GM12878 (cell line): Measurements from ENCODE around the gene NAV3. TPM values are rescaled to one million over a fixed set of nuclear protein-coding genes. Genes with fewer than 3 reads are reported as not detected.

ENCODE experiments used
- ATAC-seq: fragments of 200-7000 bp; cut with Tn5 transposase; 3 replicates; pipeline ENCODE4 v1.9.1; 2020; ENCODE audit warnings: mild to moderate bottlenecking, moderate library complexity
- BruUV-seq: library from RNA; stranded (reverse); fragments of 400-500 nt; replicated peaks from 2 replicates; lab custom pipeline; 2021; lab: Mats Ljungman, UMichigan
- CTCF ChIA-PET: fragments of 300-600 bp; sonication (Branson Sonifier 250); formaldehyde crosslinking; extraction: SDS; loops from one replicate; lab custom pipeline; 2021; ENCODE audit warnings: inconsistent platforms; lab: Yijun Ruan, JAX
- POLR2A ChIA-PET: fragments of 350-600 bp; formaldehyde crosslinking; extraction: SDS; loops from one replicate; lab custom pipeline; 2021; ENCODE audit warnings: inconsistent platforms; lab: Charles Lee
- RAD21 ChIA-PET: fragments of 300-600 bp; sonication (Branson Sonifier 250); formaldehyde crosslinking; loops from one replicate; lab custom pipeline; 2023; ENCODE audit warnings: antibody characterized with exemption; ENCODE audit not compliant: unreplicated experiment; lab: Charles Lee
- SMC1A ChIA-PET: fragments of 300-600 bp; sonication (Branson Sonifier 250); formaldehyde crosslinking; loops from one replicate; lab custom pipeline; 2023; ENCODE audit not compliant: unreplicated experiment, uncharacterized antibody; lab: Charles Lee
- DNase-seq: peaks from one replicate; pipeline ENCODE4 v3.0.0-alpha.2; 2011; ENCODE audit warnings: low read depth, low spot score
- FAIRE-seq: peaks from 3 replicates; lab custom pipeline; 2011; peaks lifted over from hg19 to GRCh38; lab: Jason Lieb, UNC
- H2AFZ ChIP-seq: 2 replicates; pipeline ENCODE4 v1.6.0; 2011; ENCODE audit warnings: low read depth, low read length, control low read depth; ENCODE audit not compliant: control insufficient read depth
- H3K27ac ChIP-seq: 2 replicates; pipeline ENCODE4 v1.5.1; 2011; ENCODE audit warnings: control low read depth; ENCODE audit not compliant: control insufficient read depth, insufficient read depth
- H3K27me3 ChIP-seq, 2 experiments: replicated peaks in 1 of 2; 2 replicates each; pipeline versions ENCODE4 v1.6.0 to v1.6.1; 2011; ENCODE audit warnings: low read length in 1 of 2; ENCODE audit not compliant: control insufficient read depth in 2 of 2, insufficient read depth in 2 of 2
- H3K36me3 ChIP-seq, 2 experiments: 2 replicates each; pipeline ENCODE4 v1.5.1; 2011; ENCODE audit warnings: low read length in 1 of 2; ENCODE audit not compliant: control insufficient read depth in 2 of 2, insufficient read depth in 2 of 2
- H3K4me1 ChIP-seq: 2 replicates; pipeline ENCODE4 v1.6.1; 2011; ENCODE audit warnings: mild to moderate bottlenecking, low read length, moderate library complexity, mixed read lengths; ENCODE audit not compliant: control insufficient read depth, insufficient read depth
- H3K4me2 ChIP-seq: 2 replicates; pipeline ENCODE4 v1.6.0; 2011; ENCODE audit warnings: control low read depth; ENCODE audit not compliant: control insufficient read depth, insufficient read depth
- H3K4me3 ChIP-seq: fragments of 200-600 bp; sonication (generic); 2 replicates; pipeline ENCODE4 v1.5.1; 2016
- H3K79me2 ChIP-seq: 2 replicates; pipeline ENCODE4 v1.6.0; 2011; ENCODE audit warnings: low read length; ENCODE audit not compliant: control insufficient read depth, insufficient read depth
- H3K9ac ChIP-seq: 2 replicates; pipeline ENCODE4 v1.8.0; 2011; ENCODE audit warnings: low read length, control low read depth, mixed read lengths; ENCODE audit not compliant: control insufficient read depth, insufficient read depth
- H3K9me3 ChIP-seq: replicated peaks from 3 replicates; pipeline ENCODE4 v1.5.1; 2011; ENCODE audit warnings: mild to moderate bottlenecking, low read length; ENCODE audit not compliant: control insufficient read depth, insufficient read depth
- H4K20me1 ChIP-seq: 2 replicates; pipeline ENCODE4 v1.6.0; 2011; ENCODE audit not compliant: control insufficient read depth, insufficient read depth
- ASH2L ChIP-seq: fragments of 300-600, 200-600 bp; sonication (generic); IDR thresholded peaks from 2 replicates; pipeline ENCODE4 v1.6.1; 2017; ENCODE audit warnings: low read depth, mild to moderate bottlenecking, borderline replicate concordance
- CBX3 ChIP-seq: fragments of 200-600 bp; sonication (generic); IDR thresholded peaks from 2 replicates; pipeline ENCODE4 v1.6.1; 2016; ENCODE audit warnings: low read depth, borderline replicate concordance
- DPF2 ChIP-seq: fragments of 450-650 bp; IDR thresholded peaks from 2 replicates; pipeline ENCODE4 v1.6.1; 2017; ENCODE audit warnings: mild to moderate bottlenecking
- EGR1 ChIP-seq, 2 experiments: IDR thresholded peaks; 1 replicate in 1 of 2; 2 replicates in 1 of 2; pipeline ENCODE4 v1.6.1; 2011 to 2012; ENCODE audit warnings: low read depth in 2 of 2, low read length in 2 of 2, borderline replicate concordance in 1 of 2, mild to moderate bottlenecking in 1 of 2, moderate library complexity in 1 of 2
- EZH2 ChIP-seq: IDR thresholded peaks from 2 replicates; pipeline ENCODE4 v1.6.1; 2012; ENCODE audit warnings: low read depth, mild to moderate bottlenecking, control low read depth, inconsistent platforms, low read length, borderline replicate concordance; ENCODE audit not compliant: control insufficient read depth
- FOS ChIP-seq: IDR thresholded peaks from 3 replicates; pipeline ENCODE4 v1.6.1; 2011; ENCODE audit warnings: borderline replicate concordance; ENCODE audit not compliant: insufficient read length; ENCODE audit errors: extremely low read depth
- IKZF1 ChIP-seq: fragments of 450-650 bp; conservative IDR thresholded peaks from 2 replicates; pipeline ENCODE4 v1.6.1; 2017; ENCODE audit warnings: antibody characterized with exemption, mild to moderate bottlenecking
- KDM1A ChIP-seq: fragments of 200-600 bp; sonication (generic); IDR thresholded peaks from 2 replicates; pipeline ENCODE4 v1.6.1; 2016; ENCODE audit warnings: borderline replicate concordance
- RAD51 ChIP-seq: fragments of 450-650 bp; IDR thresholded peaks from 2 replicates; pipeline ENCODE4 v1.6.1; 2016; ENCODE audit warnings: moderate library complexity, mild to moderate bottlenecking, inconsistent platforms
- RCOR1 ChIP-seq: conservative IDR thresholded peaks from 2 replicates; pipeline ENCODE4 v1.6.1; 2012; ENCODE audit warnings: low read depth, low read length, improper control_type of control experiment
- SREBF2 ChIP-seq: IDR thresholded peaks from 2 replicates; pipeline ENCODE4 v1.6.1; 2012; ENCODE audit warnings: mild to moderate bottlenecking, low read length
- SUPT20H ChIP-seq: IDR thresholded peaks from 2 replicates; pipeline ENCODE4 v1.6.1; 2011; ENCODE audit warnings: low read depth, mild to moderate bottlenecking, low read length, moderate library complexity, borderline replicate concordance; ENCODE audit not compliant: control insufficient read depth
- SUZ12 ChIP-seq: fragments of 200-600 bp; sonication (generic); IDR thresholded peaks from one replicate; pipeline ENCODE4 v1.6.1; 2018; ENCODE audit warnings: antibody characterized with exemption, mild to moderate bottlenecking; ENCODE audit not compliant: unreplicated experiment
- TARDBP ChIP-seq: IDR thresholded peaks from 2 replicates; pipeline ENCODE4 v1.6.1; 2016; ENCODE audit warnings: borderline replicate concordance
- ZNF384 ChIP-seq: IDR thresholded peaks from 2 replicates; pipeline ENCODE4 v1.6.1; 2012; ENCODE audit warnings: low read depth, mild to moderate bottlenecking, low read length, improper control_type of control experiment, borderline replicate concordance
- ZNF622 ChIP-seq: fragments of 450-650 bp; IDR thresholded peaks from 2 replicates; pipeline ENCODE4 v1.6.1; 2017; ENCODE audit warnings: mild to moderate bottlenecking, inconsistent platforms
- WGBS: methylation state at CpG from one replicate; pipeline ENCODE4 v1.1.6; 2016; ENCODE audit warnings: low lambda C conversion rate; ENCODE audit not compliant: insufficient replicate concordance, insufficient coverage; ENCODE audit errors: missing lambda C conversion rate; 5-methylcytosine and 5-hydroxymethylcytosine counted together
- in situ Hi-C: fragments of 300-500 bp; cut with MboI; formaldehyde crosslinking; loops from 9 replicates; pipeline ENCODE4 v1.14.3; 2018; ENCODE audit warnings: mixed read lengths
- intact Hi-C: fragments of 100-400 bp; cut with micrococcal nuclease; formaldehyde crosslinking; loops from one replicate; pipeline ENCODE4 v1.14.2; 2022; ENCODE audit not compliant: unreplicated experiment
- polyA plus RNA-seq, 11 experiments: library from polyadenylated mRNA; depleted of rRNA in 4 of 11; unstranded in 6 of 11; stranded (reverse) in 5 of 11; fragments of >200 nt; fragmentation: Nextera tagmentation in 4 of 11; fragmentation: Illumina TruSeq in 1 of 11; extraction: Ambion mirVana in 4 of 11; extraction: Trizol in 1 of 11; gene quantifications; 1 replicate in 1 of 11; 2 replicates in 10 of 11; pipeline versions ENCODE4 v1.2.1 to v1.2.3, GENCODE V29; 2011 to 2016; ENCODE audit warnings: inconsistent platforms in 2 of 11, missing spikeins in 2 of 11, low read depth in 1 of 11
- total RNA-seq, 4 experiments: library from RNA; depleted of rRNA in 3 of 4; stranded (reverse); fragments of >200 nt in 3 of 4; fragmentation: Illumina TruSeq in 1 of 4; extraction: Trizol in 1 of 4; gene quantifications; 2 replicates each; pipeline versions ENCODE4 v1.2.1 to v1.2.3, GENCODE V29; 2013 to 2021
- TF ChIP-seq, protein P1 (sequence below): fragments of 450-650 bp; IDR thresholded peaks from 2 replicates; pipeline ENCODE4 v1.6.1; 2017; ENCODE audit warnings: mild to moderate bottlenecking, low read depth, inconsistent platforms; ENCODE audit not compliant: poor library complexity, severe bottlenecking
- TF ChIP-seq, protein P2 (sequence below): IDR thresholded peaks from 2 replicates; pipeline ENCODE4 v1.6.1; 2012; ENCODE audit warnings: low read length, inconsistent platforms

The NAV3 gene
- total and polyA plus RNA-seq, 10 of the 15 experiments (the other 5 are each of a cell fraction or from before 2014, with no cell fraction given), result 0.05 to 0.51 (median 0.22) TPM; not detected in 1

DNA sequence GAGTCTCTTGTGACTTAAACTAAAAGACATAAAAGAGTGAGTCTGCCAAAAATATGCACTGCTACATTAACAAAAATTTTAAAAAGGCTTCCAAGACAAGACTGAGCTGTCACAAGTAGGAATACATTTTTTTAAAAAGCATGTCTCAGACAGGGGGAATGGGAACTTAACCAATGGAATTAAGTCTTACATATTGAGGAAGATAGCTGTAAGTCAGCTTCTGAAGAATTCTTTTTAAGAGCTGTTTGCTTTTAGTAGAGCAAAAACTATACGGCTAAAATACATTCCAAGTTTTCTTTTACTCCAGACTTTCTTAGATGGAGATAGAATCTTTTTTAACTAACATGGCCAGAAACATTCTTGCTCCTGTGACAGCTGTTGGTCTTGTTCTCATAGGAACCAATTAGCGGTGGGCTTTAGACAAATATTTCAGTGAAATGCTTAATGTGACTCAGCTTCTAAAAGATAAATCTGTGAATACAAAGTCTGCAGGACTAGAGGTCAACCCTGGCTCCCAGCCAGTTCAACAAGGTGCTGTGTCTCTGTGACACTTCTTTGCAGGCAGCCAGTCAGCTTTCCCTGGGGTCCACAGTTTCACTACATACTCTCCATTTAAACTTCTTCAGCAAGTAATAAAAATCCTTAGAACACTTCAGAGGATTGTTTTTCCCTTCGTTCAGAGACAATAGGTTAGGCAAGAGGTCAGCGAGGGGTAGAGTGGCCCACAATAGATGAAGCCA, 187.6 kb downstream of the NAV3 start (continued):
- TF ChIP-seq FOS (no peak), KDM1A (no peak), ASH2L (no peak)
- TF ChIP-seq, protein P1, sequence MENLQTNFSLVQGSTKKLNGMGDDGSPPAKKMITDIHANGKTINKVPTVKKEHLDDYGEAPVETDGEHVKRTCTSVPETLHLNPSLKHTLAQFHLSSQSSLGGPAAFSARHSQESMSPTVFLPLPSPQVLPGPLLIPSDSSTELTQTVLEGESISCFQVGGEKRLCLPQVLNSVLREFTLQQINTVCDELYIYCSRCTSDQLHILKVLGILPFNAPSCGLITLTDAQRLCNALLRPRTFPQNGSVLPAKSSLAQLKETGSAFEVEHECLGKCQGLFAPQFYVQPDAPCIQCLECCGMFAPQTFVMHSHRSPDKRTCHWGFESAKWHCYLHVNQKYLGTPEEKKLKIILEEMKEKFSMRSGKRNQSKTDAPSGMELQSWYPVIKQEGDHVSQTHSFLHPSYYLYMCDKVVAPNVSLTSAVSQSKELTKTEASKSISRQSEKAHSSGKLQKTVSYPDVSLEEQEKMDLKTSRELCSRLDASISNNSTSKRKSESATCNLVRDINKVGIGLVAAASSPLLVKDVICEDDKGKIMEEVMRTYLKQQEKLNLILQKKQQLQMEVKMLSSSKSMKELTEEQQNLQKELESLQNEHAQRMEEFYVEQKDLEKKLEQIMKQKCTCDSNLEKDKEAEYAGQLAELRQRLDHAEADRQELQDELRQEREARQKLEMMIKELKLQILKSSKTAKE, result no peak

DNA sequence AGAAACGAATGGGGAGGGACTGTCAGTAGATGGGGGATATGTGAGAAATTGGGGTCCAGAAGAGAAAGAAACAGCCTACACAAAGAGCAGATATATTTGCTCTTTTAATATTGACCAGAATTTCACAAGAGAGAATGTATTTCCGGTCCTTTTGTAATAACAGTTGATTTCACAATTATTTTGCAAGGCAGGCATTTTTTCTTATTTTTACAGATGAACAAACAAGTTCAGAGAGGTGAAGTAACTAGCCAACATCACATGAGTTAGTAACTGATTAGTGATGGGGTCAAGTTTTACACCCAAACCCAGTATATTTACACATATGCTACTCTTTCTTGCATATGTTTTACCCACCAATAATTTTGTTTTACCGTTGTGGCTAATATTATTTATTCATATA, 188.2 kb downstream of the NAV3 start:
- Histone ChIP-seq H3K27ac (no peak overlapping the region), H3K4me3 (no peak overlapping the region), H2AFZ (no peak overlapping the region), H3K79me2 (no peaks in the 10 kb centered on the region), H4K20me1 (no peaks in the 10 kb centered on the region), H3K9me3 (no peaks in the 10 kb centered on the region), H3K9ac (no peak overlapping the region), H3K4me1 (no peaks in the 10 kb centered on the region), H3K27me3 (no peaks in the 10 kb centered on the region), H3K36me3 (no peaks in the 10 kb centered on the region), H3K4me2 (no peak overlapping the region)
- ChIA-PET CTCF (no interaction called here), SMC1A (no interaction called here), RAD21 (no interaction called here), POLR2A (no interaction called here)
- FAIRE-seq (no peak), ATAC-seq (no peak), DNase-seq (no peak)
- BruUV-seq, result no TSS peak
- WGBS, result 28% methylated on average over 3 of the region's 3 CpGs
- TF ChIP-seq, protein P2, sequence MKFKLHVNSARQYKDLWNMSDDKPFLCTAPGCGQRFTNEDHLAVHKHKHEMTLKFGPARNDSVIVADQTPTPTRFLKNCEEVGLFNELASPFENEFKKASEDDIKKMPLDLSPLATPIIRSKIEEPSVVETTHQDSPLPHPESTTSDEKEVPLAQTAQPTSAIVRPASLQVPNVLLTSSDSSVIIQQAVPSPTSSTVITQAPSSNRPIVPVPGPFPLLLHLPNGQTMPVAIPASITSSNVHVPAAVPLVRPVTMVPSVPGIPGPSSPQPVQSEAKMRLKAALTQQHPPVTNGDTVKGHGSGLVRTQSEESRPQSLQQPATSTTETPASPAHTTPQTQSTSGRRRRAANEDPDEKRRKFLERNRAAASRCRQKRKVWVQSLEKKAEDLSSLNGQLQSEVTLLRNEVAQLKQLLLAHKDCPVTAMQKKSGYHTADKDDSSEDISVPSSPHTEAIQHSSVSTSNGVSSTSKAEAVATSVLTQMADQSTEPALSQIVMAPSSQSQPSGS, result no peak
- no peak for TF ChIP-seq EGR1 (IDR thresholded peaks at IDR 0.05; ENCODE audit: borderline replicate concordance in 1 of 2, low read depth in 2 of 2, low read length in 2 of 2)
- no peak for TF ChIP-seq CBX3
- no peak for TF ChIP-seq ZNF384
- no peak for TF ChIP-seq SUPT20H
- no peak for TF ChIP-seq IKZF1
- TF ChIP-seq DPF2, result no peak
- no peak for TF ChIP-seq TARDBP
- TF ChIP-seq ZNF622, result no peak
- no peak for TF ChIP-seq RAD51
- no peak for TF ChIP-seq RCOR1
- TF ChIP-seq SREBF2, result no peak
- no peak for TF ChIP-seq EZH2
- TF ChIP-seq SUZ12, result no peak
- in situ Hi-C loops (no loop called here), intact Hi-C loops (no loop called here)
